ENCODE measurements around the gene UNKL. TPM values are rescaled to one million over a fixed set of nuclear protein-coding genes. Genes with fewer than 3 reads are reported as not detected.

UNKL gene
- total RNA-seq = 10 to 100 TPM; 21.9 to 41.0 (median 34.2) TPM
- 10 to 100 TPM; 17.3 to 58.7 (median 19.2) TPM for polyA plus RNA-seq
- long read RNA-seq, donor 1, partial matches to known transcripts = 4 of 40 reads
- long read RNA-seq, donor 1, other reads (novel, unspliced or antisense) = 31 of 40 reads
- long read RNA-seq, donor 2, partial matches to known transcripts = 11 of 61 reads
- long read RNA-seq, donor 2, other reads (novel, unspliced or antisense) = 45 of 61 reads

- peak; percentile 37 to 45 (median 42) for ATAC-seq
- intact Hi-C loops (cut with DNase I) = loop anchor here (5.0 kb wide), 2 partner anchors 37 to 52 kb away; no protein-coding TSS in a partner anchor
- Histone ChIP-seq H3K27me3 (ENCODE audit: insufficient read depth in 3 of 3, low read length in 2 of 3) (no peaks in the 10 kb centered on the region), H3K4me1 (peaks cover 18% of the 10 kb centered on the region), H3K4me3 (peak within 1 kb of the TSS; percentile 92), H3K36me3 (ENCODE audit: insufficient read depth in 1 of 2, low read depth in 1 of 2) (peaks cover 0 to 12% of the 10 kb centered on the region in 2 donors), H3K9me3 (no peaks in the 10 kb centered on the region), H3K27ac (peak within 1 kb of the TSS; percentile 80)
- WGBS, 3 donors = 2 to 6% (median 3%) methylated on average over 21 to 62 of the region's 72 CpGs
- TF ChIP-seq CTCF (IDR thresholded peaks at IDR 0.05) = no peak
- peak; percentile 82 to 90 for DNase-seq
These were observed at the start of gene UNKL for GRCh38 chr16:1414532-1415260. UNKL (minus strand) TSS chr16:1414704; CDS start chr16:1414691, 13 bp downstream.

- 83 to 89% (median 85%) methylated on average over 24 of the region's 24 CpGs for WGBS, 3 donors
- peaks cover 5 to 59% of the 10 kb centered on the region in 2 donors for H3K36me3 ChIP-seq (ENCODE audit: insufficient read depth in 1 of 2, low read depth in 1 of 2)
- no peaks in the 10 kb centered on the region for H3K27me3 ChIP-seq (ENCODE audit: insufficient read depth in 3 of 3, low read length in 2 of 3)
- no peak overlapping the region for H3K27ac ChIP-seq
- no peak for TF ChIP-seq CTCF (IDR thresholded peaks at IDR 0.05)
- intact Hi-C loops (cut with DNase I) = no loop called here
- no peak overlapping the region for H3K4me3 ChIP-seq
- ATAC-seq = no peak
- no peaks in the 10 kb centered on the region for H3K9me3 ChIP-seq
- H3K4me1 ChIP-seq = no peaks in the 10 kb centered on the region
- no peak for DNase-seq
These were observed 46.6 kb upstream of the UNKL start for GRCh38 chr16:1461146-1461545.

- no peak for TF ChIP-seq CTCF (IDR thresholded peaks at IDR 0.05)
- DNase-seq (peak in 1 of 2 donors; percentile 11), ATAC-seq (no peak)
- peaks cover 5 to 64% of the 10 kb centered on the region in 2 donors for H3K36me3 ChIP-seq (ENCODE audit: insufficient read depth in 1 of 2, low read depth in 1 of 2)
- no peaks in the 10 kb centered on the region for H3K27me3 ChIP-seq (ENCODE audit: insufficient read depth in 3 of 3, low read length in 2 of 3)
- no peak overlapping the region for H3K4me3 ChIP-seq
- no peaks in the 10 kb centered on the region for H3K9me3 ChIP-seq
- 86 to 90% (median 89%) methylated on average over 30 of the region's 30 CpGs for WGBS, 3 donors
- H3K4me1 ChIP-seq = no peaks in the 10 kb centered on the region
- intact Hi-C loops (cut with DNase I) = no loop called here
- no peak overlapping the region for H3K27ac ChIP-seq
These were observed 46.2 kb upstream of the UNKL start for GRCh38 chr16:1460602-1461138.

- peak in 1 of 2 donors; percentile 35 for DNase-seq
- intact Hi-C loops (cut with DNase I) = no loop called here
- WGBS, 3 donors = 80 to 89% (median 84%) methylated on average over 9 to 10 of the region's 10 CpGs
These were observed 45.5 kb upstream of the UNKL start for GRCh38 chr16:1459967-1460366.

More at GRCh38 chr16:1459967-1460366, 45.5 kb upstream of the UNKL start:
- Histone ChIP-seq H3K9me3 (no peaks in the 10 kb centered on the region), H3K4me1 (no peaks in the 10 kb centered on the region), H3K27me3 (ENCODE audit: insufficient read depth in 3 of 3, low read length in 2 of 3) (no peaks in the 10 kb centered on the region), H3K36me3 (ENCODE audit: insufficient read depth in 1 of 2, low read depth in 1 of 2) (peaks cover 5 to 71% of the 10 kb centered on the region in 2 donors), H3K4me3 (no peak overlapping the region), H3K27ac (no peak overlapping the region)
- TF ChIP-seq CTCF (IDR thresholded peaks at IDR 0.05) = no peak
- ATAC-seq = no peak

Data from psoas muscle (tissue), 8 donors.